OCI-LY7 (cell line): ENCODE results near the gene CCDC30. TPM values are rescaled to one million over a fixed set of nuclear protein-coding genes. Genes with fewer than 3 reads are reported as not detected.

ENCODE experiments used
- Bru-seq: library from RNA; stranded (reverse); fragments of 400-500 nt; gene quantifications from one replicate; lab custom pipeline; 2021; lab: Mats Ljungman, UMichigan
- BruChase-seq, 2 experiments: library from RNA; stranded (reverse); fragments of 400-500 nt; gene quantifications; one replicate each; lab custom pipeline; 2021; lab: Mats Ljungman, UMichigan
- BruUV-seq: library from RNA; stranded (reverse); fragments of 400-500 nt; replicated peaks from 2 replicates; lab custom pipeline; 2021; lab: Mats Ljungman, UMichigan
- CTCF ChIA-PET: fragments of 300-600 bp; sonication (Branson Sonifier 250); formaldehyde crosslinking; loops from one replicate; lab custom pipeline; 2022; ENCODE audit warnings: antibody characterized with exemption; ENCODE audit not compliant: unreplicated experiment; lab: Charles Lee
- POLR2A ChIA-PET: fragments of 300-600 bp; sonication (Branson Sonifier 250); formaldehyde crosslinking; loops from one replicate; lab custom pipeline; 2022; ENCODE audit warnings: antibody characterized with exemption; lab: Charles Lee
- DNase-seq: peaks from one replicate; pipeline ENCODE4 v3.0.0-alpha.2; 2015; ENCODE audit warnings: low spot score
- H2AFZ ChIP-seq: fragments of 200-600 bp; sonication (generic), shearing (Covaris generic); 2 replicates; pipeline ENCODE4 v1.6.1; 2014; ENCODE audit warnings: mild to moderate bottlenecking, antibody characterized with exemption, low read length, moderate library complexity
- H3K27ac ChIP-seq: fragments of 200-600 bp; sonication (generic); 2 replicates; pipeline ENCODE4 v1.5.1; 2014; ENCODE audit warnings: mixed run types, low read depth, mild to moderate bottlenecking, moderate library complexity, low read length, inconsistent platforms; ENCODE audit not compliant: poor library complexity, severe bottlenecking
- H3K36me3 ChIP-seq: fragments of 200-600 bp; sonication (generic); 2 replicates; pipeline ENCODE4 v1.6.1; 2014; ENCODE audit warnings: mild to moderate bottlenecking, antibody characterized with exemption, low read length, moderate library complexity, mixed read lengths; ENCODE audit not compliant: insufficient read depth
- H3K4me1 ChIP-seq: fragments of 200-600 bp; sonication (generic); 2 replicates; pipeline ENCODE4 v1.5.1; 2014; ENCODE audit warnings: mild to moderate bottlenecking, low read length; ENCODE audit not compliant: insufficient read depth, poor library complexity, severe bottlenecking
- H3K4me2 ChIP-seq: fragments of 200-600 bp; sonication (generic); 2 replicates; pipeline ENCODE4 v1.6.1; 2014; ENCODE audit warnings: mild to moderate bottlenecking, low read length
- H3K4me3 ChIP-seq: fragments of 200-600 bp; sonication (generic); 2 replicates; pipeline ENCODE4 v1.5.1; 2014; ENCODE audit warnings: mild to moderate bottlenecking, low read depth, low read length; ENCODE audit not compliant: poor library complexity, severe bottlenecking
- H3K79me2 ChIP-seq: fragments of 200-600 bp; sonication (generic); 2 replicates; pipeline ENCODE4 v1.6.1; 2016; ENCODE audit warnings: low read depth, mild to moderate bottlenecking, low read length, moderate library complexity, mixed read lengths; ENCODE audit not compliant: insufficient read depth
- H3K9me2 ChIP-seq: fragments of 200-600 bp; sonication (generic); 2 replicates; pipeline ENCODE4 v1.6.1; 2016; ENCODE audit warnings: mild to moderate bottlenecking, low read length, mixed read lengths; ENCODE audit not compliant: insufficient read depth
- H3K9me3 ChIP-seq: fragments of 200-600 bp; sonication (generic); 2 replicates; pipeline ENCODE4 v1.6.1; 2014; ENCODE audit warnings: mild to moderate bottlenecking, mixed run types, low read length, mixed read lengths
- H4K20me1 ChIP-seq: fragments of 200-600 bp; sonication (generic); 2 replicates; pipeline ENCODE4 v1.6.1; 2014; ENCODE audit warnings: mild to moderate bottlenecking, antibody characterized with exemption, low read length, moderate library complexity, mixed read lengths; ENCODE audit not compliant: insufficient read depth
- EZH2phosphoT487 ChIP-seq: fragments of 200-600 bp; sonication (generic); IDR thresholded peaks from 2 replicates; pipeline ENCODE4 v1.6.1; 2018; ENCODE audit warnings: low read depth, borderline replicate concordance, mild to moderate bottlenecking, mixed run types, antibody characterized with exemption, low read length, moderate library complexity, mixed read lengths
- intact Hi-C: fragments of 100-400 bp; cut with micrococcal nuclease; formaldehyde crosslinking; loops from one replicate; pipeline ENCODE4 v1.10.0; 2022; ENCODE audit not compliant: unreplicated experiment
- long read RNA-seq: library from polyadenylated mRNA; stranded (forward); transcript quantifications from one replicate; pipeline ENCODE4 v2.0.0, GENCODE V29; 2022
- total RNA-seq, 2 experiments: library from RNA; depleted of rRNA in 1 of 2; stranded (reverse); fragments of >200 nt in 1 of 2; shearing (Covaris generic) in 1 of 2; gene quantifications; 2 replicates each; pipeline ENCODE4 v1.2.3, GENCODE V29; 2014 to 2022
- TF ChIP-seq, protein P1 (sequence below): fragments of 200-600 bp; sonication (generic); conservative IDR thresholded peaks from 2 replicates; pipeline ENCODE4 v1.5.1; 2014; ENCODE audit warnings: mild to moderate bottlenecking, antibody characterized with exemption, low read length, moderate library complexity, mixed read lengths

CCDC30 gene
- total RNA-seq (2014; rRNA removed; shearing (Covaris generic)) (0.54 and 2.6 TPM in 2 replicates), total RNA-seq (2022) (1.9 and 2.6 TPM in 2 replicates), Bru-seq, nascent RNA (percentile 24 among the genes with signal in this experiment), BruChase-seq, experiment 1, labeled RNA remaining after a 6-hour chase (percentile 34 among the genes with signal in this experiment), BruChase-seq, experiment 2, labeled RNA remaining after a 2-hour chase (percentile 31 among the genes with signal in this experiment)
- long read RNA-seq, partial matches to known transcripts = 0 of 11 reads
- long read RNA-seq, other reads (novel, unspliced or antisense) = 11 of 11 reads

DNA sequence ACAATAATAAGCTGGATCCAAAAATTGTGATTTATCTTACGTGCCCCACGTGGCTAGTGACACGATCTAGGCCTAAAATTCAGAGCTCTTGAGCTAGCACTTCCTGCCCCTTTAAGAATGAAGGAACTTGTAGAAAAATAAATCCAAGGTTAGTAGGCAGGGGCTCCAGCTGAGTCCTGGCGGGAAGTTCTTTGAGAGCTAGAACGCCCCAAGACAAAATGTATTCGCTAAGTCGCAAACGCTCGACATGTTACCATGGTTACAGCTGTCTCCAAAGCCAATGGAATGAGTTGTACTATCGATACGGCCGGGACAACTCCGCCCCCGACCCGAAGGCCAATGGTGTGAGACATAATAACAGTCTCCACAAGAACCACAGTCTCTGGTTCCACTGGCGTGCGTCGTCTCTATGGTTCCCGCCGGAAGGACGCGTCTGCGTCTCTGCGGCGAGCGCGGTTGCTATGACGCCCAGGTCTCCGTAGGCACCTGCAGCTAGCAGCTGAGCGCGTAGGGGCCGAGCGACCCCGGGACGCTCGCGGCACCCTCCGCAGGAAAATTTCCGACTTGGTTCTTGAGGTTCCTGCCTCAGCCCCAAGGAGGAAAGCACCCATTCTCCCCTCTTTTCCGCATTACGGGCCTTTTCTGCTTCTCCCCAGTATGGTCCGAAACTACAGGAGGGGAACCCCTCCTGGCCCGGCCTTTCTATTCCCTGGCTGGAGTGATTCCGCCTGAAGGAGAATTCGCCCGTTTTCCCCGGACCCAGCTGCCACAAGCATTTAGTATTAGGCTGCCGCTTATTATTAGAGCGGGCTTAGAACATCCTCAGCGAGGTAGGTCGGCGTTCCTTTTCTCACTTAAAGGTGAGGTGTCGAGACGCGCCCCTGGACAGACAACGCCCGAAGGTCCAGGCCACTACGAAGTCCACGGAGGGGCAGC lies at the start of gene CCDC30:
CCDC30 (plus strand) TSS at position 459 of the 936 bp plus-strand sequence. CDS start 17,266 bp downstream, outside the sequence.
- ChIA-PET POLR2A (interaction anchor here (0.8 kb wide), 1 partner anchor 487 kb away, joined by 3 read pairs; no protein-coding TSS in a partner anchor), CTCF (no interaction called here)
- BruUV-seq = no TSS peak
- H3K4me2 ChIP-seq = peak within 1 kb of the TSS; percentile 83
- H2AFZ ChIP-seq = peak within 1 kb of the TSS; percentile 88
- no peaks in the 10 kb centered on the region for H4K20me1 ChIP-seq
- intact Hi-C loops = no loop called here
- peak; percentile 94 for DNase-seq
- H3K27ac ChIP-seq = no peak within 1 kb of the TSS
- H3K4me1 ChIP-seq = peaks cover 13% of the 10 kb centered on the region
- peaks cover 16% of the 10 kb centered on the region; the same call in 1 of the 2 replicates for H3K36me3 ChIP-seq
- no peaks in the 10 kb centered on the region for H3K9me2 ChIP-seq
- H3K9me3 ChIP-seq = no peaks in the 10 kb centered on the region
- H3K79me2 ChIP-seq = no peaks in the 10 kb centered on the region
- TF ChIP-seq EZH2phosphoT487 = no peak
- TF ChIP-seq, protein P1, sequence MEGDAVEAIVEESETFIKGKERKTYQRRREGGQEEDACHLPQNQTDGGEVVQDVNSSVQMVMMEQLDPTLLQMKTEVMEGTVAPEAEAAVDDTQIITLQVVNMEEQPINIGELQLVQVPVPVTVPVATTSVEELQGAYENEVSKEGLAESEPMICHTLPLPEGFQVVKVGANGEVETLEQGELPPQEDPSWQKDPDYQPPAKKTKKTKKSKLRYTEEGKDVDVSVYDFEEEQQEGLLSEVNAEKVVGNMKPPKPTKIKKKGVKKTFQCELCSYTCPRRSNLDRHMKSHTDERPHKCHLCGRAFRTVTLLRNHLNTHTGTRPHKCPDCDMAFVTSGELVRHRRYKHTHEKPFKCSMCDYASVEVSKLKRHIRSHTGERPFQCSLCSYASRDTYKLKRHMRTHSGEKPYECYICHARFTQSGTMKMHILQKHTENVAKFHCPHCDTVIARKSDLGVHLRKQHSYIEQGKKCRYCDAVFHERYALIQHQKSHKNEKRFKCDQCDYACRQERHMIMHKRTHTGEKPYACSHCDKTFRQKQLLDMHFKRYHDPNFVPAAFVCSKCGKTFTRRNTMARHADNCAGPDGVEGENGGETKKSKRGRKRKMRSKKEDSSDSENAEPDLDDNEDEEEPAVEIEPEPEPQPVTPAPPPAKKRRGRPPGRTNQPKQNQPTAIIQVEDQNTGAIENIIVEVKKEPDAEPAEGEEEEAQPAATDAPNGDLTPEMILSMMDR = no peak
- peak within 1 kb of the TSS; percentile 65 for H3K4me3 ChIP-seq

DNA sequence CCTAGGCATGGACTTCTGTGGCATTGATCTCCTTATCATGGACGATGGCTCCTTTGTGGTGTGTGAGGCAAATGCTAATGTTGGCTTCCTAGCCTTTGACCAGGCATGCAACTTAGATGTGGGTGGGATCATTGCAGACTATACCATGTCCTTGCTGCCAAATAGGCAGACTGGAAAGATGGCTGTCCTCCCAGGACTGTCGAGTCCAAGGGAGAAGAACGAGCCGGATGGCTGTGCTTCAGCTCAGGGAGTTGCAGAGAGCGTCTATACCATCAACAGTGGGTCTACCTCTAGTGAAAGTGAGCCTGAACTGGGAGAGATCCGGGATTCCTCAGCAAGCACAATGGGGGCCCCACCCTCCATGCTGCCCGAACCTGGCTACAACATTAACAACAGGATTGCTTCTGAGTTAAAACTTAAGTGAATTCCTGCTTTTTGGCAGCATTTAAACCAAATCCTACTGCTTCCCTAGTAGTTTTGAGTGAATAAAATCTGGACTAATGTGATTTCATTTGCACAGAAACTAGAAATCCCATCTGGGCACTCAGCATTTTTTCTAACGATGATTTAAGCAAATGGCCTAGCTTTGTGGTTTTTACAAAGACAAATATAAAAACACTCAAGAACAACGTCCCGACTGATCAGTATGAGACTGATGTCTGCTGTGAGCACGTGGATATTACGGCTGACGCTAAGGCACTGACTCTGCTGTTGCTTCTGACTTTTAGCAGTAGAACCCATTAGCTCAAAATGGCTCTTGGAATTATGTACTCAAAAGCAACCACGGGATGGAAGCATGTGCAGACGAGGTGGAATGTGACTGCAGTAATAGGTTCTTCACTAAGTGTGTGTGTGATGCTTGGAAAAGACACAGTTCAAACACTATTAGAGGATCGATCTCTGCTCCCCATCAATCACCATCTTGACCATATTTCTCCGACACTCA lies 48.3 kb upstream of the CCDC30 start:
- no peak for DNase-seq
- Histone ChIP-seq H2AFZ (no peak overlapping the region), H3K9me2 (no peaks in the 10 kb centered on the region), H3K79me2 (no peaks in the 10 kb centered on the region), H3K4me2 (no peak overlapping the region), H3K27ac (no peak overlapping the region), H3K36me3 (no peaks in the 10 kb centered on the region), H3K9me3 (no peaks in the 10 kb centered on the region), H3K4me3 (no peak overlapping the region), H4K20me1 (no peaks in the 10 kb centered on the region), H3K4me1 (no peaks in the 10 kb centered on the region)
- POLR2A ChIA-PET = no interaction called here
- no TSS peak for BruUV-seq
- TF ChIP-seq, protein P1 = no peak
- no peak for TF ChIP-seq EZH2phosphoT487
- intact Hi-C loops = no loop called here
- CTCF ChIA-PET = no interaction called here
